Cardiac muscle cell (in vitro differentiated cells and primary cell): ENCODE results near the gene HOXC11. TPM values are rescaled to one million over a fixed set of nuclear protein-coding genes. Genes with fewer than 3 reads are reported as not detected.
A peak's percentile ranks its signal among the peaks of the same experiment; 100 is the strongest.

Experiments
- DNase-seq, 2 donors: peaks; one replicate each; pipeline versions ENCODE4 v3.0.0 to v3.0.0-alpha.2; 2010 to 2017; ENCODE audit warnings: low read depth in 1 of 2, low spot score in 1 of 2
- H3K27ac ChIP-seq: fragments of 200-600 bp; sonication (generic); 2 replicates; pipeline ENCODE4 v1.5.1; 2016
- H3K27me3 ChIP-seq: fragments of 200-600 bp; sonication (generic); 2 replicates; pipeline ENCODE4 v1.6.0; 2016; ENCODE audit warnings: control low read depth
- H3K36me3 ChIP-seq: fragments of 200-600 bp; sonication (generic); 2 replicates; pipeline ENCODE4 v1.5.1; 2016; ENCODE audit warnings: control low read depth
- H3K4me1 ChIP-seq: fragments of 200-600 bp; sonication (generic); 2 replicates; pipeline ENCODE4 v1.8.1; 2017; ENCODE audit warnings: low read depth, mild to moderate bottlenecking, mixed run types
- H3K4me3 ChIP-seq: fragments of 200-600 bp; sonication (generic); 2 replicates; pipeline ENCODE4 v1.5.1; 2016; ENCODE audit warnings: mild to moderate bottlenecking
- H3K9me3 ChIP-seq: fragments of 200-600 bp; sonication (generic); 2 replicates; pipeline ENCODE4 v1.5.1; 2017; ENCODE audit warnings: low read depth, mild to moderate bottlenecking, control low read depth
- polyA plus RNA-seq: library from polyadenylated mRNA; unstranded; fragments of >200 nt; fragmentation: Nextera tagmentation; extraction: Ambion mirVana; gene quantifications from 2 replicates; pipeline ENCODE4 v1.2.1, GENCODE V29; 2016
- total RNA-seq: library from RNA; depleted of rRNA; stranded (reverse); fragments of >200 nt; gene quantifications from 2 replicates; pipeline ENCODE4 v1.2.3, GENCODE V29; 2016
- TF ChIP-seq, protein P1 (sequence below): IDR thresholded peaks from 2 replicates; pipeline ENCODE4 v1.5.1; 2012; ENCODE audit warnings: low read depth, mild to moderate bottlenecking, low read length

Gene HOXC11
- total and polyA plus RNA-seq, 2 experiments from 2014 or later: not detected

- Histone ChIP-seq H3K4me3 (no peak overlapping the region), H3K4me1 (peaks cover 19% of the 10 kb centered on the region), H3K27ac (no peak overlapping the region), H3K27me3 (peaks cover 100% of the 10 kb centered on the region), H3K36me3 (no peaks in the 10 kb centered on the region), H3K9me3 (no peaks in the 10 kb centered on the region)
- TF ChIP-seq, protein P1, sequence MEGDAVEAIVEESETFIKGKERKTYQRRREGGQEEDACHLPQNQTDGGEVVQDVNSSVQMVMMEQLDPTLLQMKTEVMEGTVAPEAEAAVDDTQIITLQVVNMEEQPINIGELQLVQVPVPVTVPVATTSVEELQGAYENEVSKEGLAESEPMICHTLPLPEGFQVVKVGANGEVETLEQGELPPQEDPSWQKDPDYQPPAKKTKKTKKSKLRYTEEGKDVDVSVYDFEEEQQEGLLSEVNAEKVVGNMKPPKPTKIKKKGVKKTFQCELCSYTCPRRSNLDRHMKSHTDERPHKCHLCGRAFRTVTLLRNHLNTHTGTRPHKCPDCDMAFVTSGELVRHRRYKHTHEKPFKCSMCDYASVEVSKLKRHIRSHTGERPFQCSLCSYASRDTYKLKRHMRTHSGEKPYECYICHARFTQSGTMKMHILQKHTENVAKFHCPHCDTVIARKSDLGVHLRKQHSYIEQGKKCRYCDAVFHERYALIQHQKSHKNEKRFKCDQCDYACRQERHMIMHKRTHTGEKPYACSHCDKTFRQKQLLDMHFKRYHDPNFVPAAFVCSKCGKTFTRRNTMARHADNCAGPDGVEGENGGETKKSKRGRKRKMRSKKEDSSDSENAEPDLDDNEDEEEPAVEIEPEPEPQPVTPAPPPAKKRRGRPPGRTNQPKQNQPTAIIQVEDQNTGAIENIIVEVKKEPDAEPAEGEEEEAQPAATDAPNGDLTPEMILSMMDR: no peak
- no peak for DNase-seq
These were observed 43.6 kb downstream of the HOXC11 start for GRCh38 chr12:54016478-54016964.

GRCh38 chr12:54017027-54017788 is 44.3 kb downstream of the HOXC11 start:
- peaks cover 19% of the 10 kb centered on the region for H3K4me1 ChIP-seq
- peak overlapping the region; percentile 24 for H3K4me3 ChIP-seq
- H3K27ac ChIP-seq: no peak overlapping the region
- H3K27me3 ChIP-seq: peaks cover 100% of the 10 kb centered on the region
- DNase-seq: no peak
- TF ChIP-seq, protein P1: no peak
- no peaks in the 10 kb centered on the region for H3K9me3 ChIP-seq
- H3K36me3 ChIP-seq: no peaks in the 10 kb centered on the region

- TF ChIP-seq, protein P1: no peak
- Histone ChIP-seq H3K36me3 (no peaks in the 10 kb centered on the region), H3K9me3 (no peaks in the 10 kb centered on the region), H3K27me3 (peaks cover 100% of the 10 kb centered on the region), H3K4me3 (peak overlapping the region; percentile 24), H3K27ac (no peak overlapping the region), H3K4me1 (peaks cover 19% of the 10 kb centered on the region)
- peak; percentile 34 to 71 for DNase-seq
These were observed 45.0 kb downstream of the HOXC11 start for GRCh38 chr12:54017878-54018467.

DNA sequence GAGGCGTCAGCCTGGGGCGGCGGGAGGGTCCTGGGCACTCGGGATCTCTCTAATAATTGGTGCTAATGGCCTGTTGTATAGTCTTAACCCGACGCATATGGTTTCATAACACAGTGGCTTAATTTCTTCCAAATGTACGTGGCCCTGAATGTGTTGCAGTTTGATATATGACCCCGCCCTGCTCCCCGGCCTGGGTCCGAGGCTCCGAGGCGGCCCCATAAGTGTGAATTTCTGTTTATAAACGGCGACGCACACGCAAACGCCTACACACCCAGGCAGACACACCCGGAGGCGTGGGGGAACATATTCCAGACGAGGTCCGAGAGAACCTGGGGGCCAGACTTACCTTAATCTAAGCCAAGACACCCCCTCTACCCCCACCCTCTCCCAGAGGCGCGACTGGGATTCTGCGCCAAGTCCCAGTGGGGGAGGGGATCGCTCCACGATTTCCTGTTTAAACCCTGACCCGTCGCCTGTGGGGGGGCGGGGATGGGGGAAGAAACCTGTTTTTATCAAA is 45.6 kb downstream of the HOXC11 start:
- Histone ChIP-seq H3K9me3 (no peaks in the 10 kb centered on the region), H3K4me1 (peaks cover 19% of the 10 kb centered on the region), H3K27ac (no peak overlapping the region), H3K27me3 (peaks cover 100% of the 10 kb centered on the region), H3K4me3 (peak overlapping the region; percentile 24), H3K36me3 (no peaks in the 10 kb centered on the region)
- DNase-seq: no peak
- TF ChIP-seq, protein P1: no peak

GRCh38 chr12:54019091-54019811 is 46.3 kb downstream of the HOXC11 start:
- H3K9me3 ChIP-seq: no peaks in the 10 kb centered on the region
- no peak overlapping the region for H3K27ac ChIP-seq
- H3K27me3 ChIP-seq: peaks cover 100% of the 10 kb centered on the region
- TF ChIP-seq, protein P1: no peak
- H3K4me1 ChIP-seq: peaks cover 19% of the 10 kb centered on the region
- no peak for DNase-seq
- H3K36me3 ChIP-seq: no peaks in the 10 kb centered on the region
- no peak overlapping the region for H3K4me3 ChIP-seq
